Breast epithelium (tissue), 3 donors: Measurements from ENCODE around the gene PBX4.

Source experiments
- CTCF ChIP-seq, 3 donors: fragments of 450-650 bp; IDR thresholded peaks; one replicate each; pipeline ENCODE4 v1.5.1; 2016 to 2017; ENCODE audit warnings: antibody characterized with exemption in 3 of 3, mild to moderate bottlenecking in 3 of 3, moderate library complexity in 3 of 3
- POLR2A ChIP-seq: fragments of 450-650 bp; IDR thresholded peaks from one replicate; pipeline ENCODE4 v1.6.1; 2016; ENCODE audit warnings: antibody characterized with exemption, mild to moderate bottlenecking, moderate library complexity
- POLR2AphosphoS5 ChIP-seq, 3 donors: sonication (generic); formaldehyde crosslinking; IDR thresholded peaks; one replicate each; pipeline ENCODE4 v1.6.1; 2017; ENCODE audit warnings: antibody characterized with exemption in 3 of 3

GRCh38 chr19:19623383-19623782 is 4.9 kb upstream of the PBX4 start:
- TF ChIP-seq CTCF (IDR thresholded peaks at IDR 0.05) (no peak), POLR2AphosphoS5 (IDR thresholded peaks at IDR 0.05) (no peak), POLR2A (no peak)
